Hematopoietic multipotent progenitor cell treated with erythropoietin and hydrocortisone succinate and interleukin-3 and kit ligand, for 4 days (in vitro differentiated cells): ENCODE results near the gene GPR83.
"Not testable (repeated sequence)": the region's sequence is repeated elsewhere in the genome, so short reads cannot be mapped to it uniquely, and the experiment has no call there.

Experiments used
- DNase-seq: peaks from one replicate; pipeline ENCODE4 v3.0.0-alpha.2; 2015

Gene GPR83

DNA sequence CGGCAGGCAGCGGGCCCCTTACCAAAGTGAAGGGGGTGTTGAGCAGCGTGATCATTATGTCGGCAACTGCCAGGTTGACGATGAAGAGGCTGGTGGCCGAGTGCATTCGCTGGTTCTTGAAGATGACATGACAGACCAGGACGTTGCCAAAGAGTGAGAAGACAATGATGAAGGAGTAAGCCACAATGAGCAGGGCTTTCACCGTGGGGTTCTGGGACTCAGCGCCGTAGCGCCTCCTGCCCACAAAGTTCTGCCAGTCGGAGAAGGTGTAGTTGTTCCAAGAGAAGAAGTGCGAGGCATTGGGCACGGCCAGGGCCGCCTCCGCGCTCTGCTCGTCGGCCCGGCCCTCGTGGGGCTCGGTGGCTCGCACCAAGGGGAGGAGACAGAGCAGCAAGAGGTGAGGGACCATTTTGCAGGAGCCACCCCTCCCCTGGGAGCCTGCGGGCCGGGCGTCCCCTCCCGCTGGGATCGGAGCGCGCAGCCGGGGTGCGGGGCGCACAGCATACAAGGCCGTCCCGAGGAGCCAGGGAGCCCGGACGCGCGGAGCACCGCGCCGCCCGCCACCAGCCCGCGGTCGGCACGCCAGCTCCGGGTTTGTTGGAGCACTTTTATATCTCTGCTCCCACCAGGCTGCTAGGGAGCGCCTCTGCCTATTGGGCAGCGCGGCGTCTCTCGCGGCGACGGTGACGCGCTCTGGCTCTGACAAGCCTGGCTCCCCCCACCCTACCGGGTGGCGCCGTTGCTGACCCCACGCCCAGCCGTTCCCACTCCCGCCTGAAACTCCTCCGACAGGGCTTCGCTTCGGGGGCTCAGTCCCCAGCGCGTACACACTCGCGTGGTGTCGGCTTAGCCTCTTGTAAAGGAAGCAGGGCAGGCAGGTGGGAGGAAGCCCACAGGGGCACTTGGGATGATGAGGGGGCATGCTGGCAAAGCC lies at the start of gene GPR83:
Gene GPR83 (minus strand): TSS at position 581 of the 934 bp plus-strand sequence. CDS start 172 bp downstream, at position 409.
- peak; percentile 58 for DNase-seq

DNA sequence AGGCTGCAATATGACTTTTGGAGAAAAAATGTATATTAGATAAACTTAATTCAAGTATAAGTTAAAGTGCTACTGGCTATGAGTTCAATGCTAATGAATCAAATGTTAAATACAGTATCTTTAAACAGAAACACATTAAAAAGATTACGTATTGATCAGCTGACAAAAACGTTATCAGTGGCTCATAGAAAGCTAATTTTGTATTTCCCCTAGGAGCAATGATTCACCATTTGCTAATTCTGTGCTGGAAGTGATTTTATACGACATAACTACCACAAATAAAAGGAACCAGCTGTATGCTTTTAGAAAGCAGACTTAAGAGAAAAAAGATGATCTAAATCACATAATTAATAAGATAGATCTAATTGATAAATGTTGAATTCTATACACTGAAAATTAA lies 48.8 kb upstream of the GPR83 start:
- no peak for DNase-seq

DNA sequence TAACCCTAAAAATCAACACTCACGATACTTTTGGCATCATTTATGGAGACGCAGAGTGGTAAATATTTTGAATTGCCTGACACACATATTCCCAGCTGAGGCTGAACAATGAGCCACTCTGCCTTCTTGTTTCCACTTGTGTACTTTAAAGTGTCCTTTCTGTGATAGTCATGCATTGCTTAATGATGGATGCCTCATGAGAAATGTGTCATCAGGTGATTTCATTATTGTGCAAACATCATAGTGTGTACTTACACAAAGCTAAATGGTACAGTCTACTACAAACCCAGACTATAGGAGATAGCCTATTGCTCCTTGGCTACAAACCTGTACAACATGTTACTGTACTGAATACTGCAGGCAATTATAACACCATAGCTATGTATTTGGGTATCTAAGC lies 48.2 kb upstream of the GPR83 start:
- no peak for DNase-seq

DNA sequence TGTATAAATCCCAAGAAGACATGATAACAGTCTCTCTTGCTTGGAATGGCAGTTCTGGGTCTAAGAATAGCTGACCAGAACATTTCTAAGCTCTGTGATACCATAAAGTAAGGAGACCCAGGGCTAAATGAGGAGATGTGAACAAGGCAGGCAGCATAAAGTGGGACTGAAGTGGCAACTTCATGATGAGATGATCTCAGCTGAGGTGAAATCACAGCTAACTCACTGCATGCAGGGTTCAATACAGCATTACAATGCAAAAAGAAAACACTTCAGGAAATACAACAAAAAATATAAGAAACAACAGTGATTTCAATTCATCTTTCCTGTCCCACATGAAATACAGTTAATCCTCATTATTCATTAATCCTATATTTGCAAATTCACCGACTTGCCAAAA lies 47.8 kb upstream of the GPR83 start:
- DNase-seq: no peak

DNA sequence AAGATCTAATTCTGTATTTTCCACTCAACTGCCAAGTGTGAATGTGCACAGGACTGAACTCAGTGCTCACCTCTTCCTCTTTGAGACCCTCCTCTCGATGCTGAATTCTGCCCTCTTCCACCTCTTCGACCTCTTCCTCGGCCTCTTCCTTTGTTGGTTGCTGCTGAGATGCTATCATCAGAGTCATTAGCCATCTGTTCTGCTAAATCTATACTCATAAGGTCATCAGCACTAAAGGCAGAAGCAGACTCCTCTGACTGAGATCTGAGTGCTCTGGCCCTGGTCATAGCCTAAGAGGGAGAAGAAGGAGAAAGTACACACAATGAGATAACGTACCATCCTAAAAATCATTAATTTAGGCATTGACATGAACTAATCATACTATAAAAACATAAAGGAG lies 45.9 kb upstream of the GPR83 start:
- DNase-seq: no peak

DNA sequence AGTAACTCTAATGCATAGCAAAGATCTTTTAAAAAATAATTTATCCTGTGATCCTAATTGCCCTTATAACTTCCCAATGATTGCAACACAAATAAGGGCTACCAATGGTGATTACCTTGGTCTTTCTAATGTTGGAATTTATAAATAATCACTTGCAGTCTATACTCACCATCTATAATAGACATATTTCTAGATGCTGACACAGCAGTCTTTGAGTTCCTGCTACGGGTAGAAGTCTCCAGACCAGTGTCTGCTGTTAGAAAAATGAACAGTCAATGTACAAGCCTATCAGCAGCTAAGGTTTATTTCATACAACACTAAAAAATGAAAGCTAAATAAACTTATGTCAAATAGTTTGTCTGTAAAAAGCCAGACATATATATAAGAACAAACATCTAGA lies 44.4 kb upstream of the GPR83 start:
- no peak for DNase-seq

DNA sequence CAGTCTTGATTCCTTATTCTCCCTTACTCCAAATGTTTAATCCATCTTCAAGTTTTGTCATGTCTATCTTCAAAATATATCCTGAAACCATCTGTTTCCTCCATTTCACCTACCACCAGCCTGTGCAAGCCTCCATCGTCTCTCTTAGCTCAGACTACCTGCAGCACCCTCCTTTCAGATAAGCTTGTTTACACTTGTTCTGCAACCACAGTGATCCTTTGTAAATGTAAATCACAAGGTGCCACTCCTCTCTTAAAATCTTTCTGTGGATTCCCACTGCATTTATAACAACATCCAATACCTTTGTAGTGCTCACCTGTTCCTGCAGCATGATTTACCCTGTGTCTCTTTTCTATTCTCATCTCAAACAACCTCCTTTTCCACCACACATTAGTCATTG lies 31.8 kb upstream of the GPR83 start:
- DNase-seq: no peak

DNA sequence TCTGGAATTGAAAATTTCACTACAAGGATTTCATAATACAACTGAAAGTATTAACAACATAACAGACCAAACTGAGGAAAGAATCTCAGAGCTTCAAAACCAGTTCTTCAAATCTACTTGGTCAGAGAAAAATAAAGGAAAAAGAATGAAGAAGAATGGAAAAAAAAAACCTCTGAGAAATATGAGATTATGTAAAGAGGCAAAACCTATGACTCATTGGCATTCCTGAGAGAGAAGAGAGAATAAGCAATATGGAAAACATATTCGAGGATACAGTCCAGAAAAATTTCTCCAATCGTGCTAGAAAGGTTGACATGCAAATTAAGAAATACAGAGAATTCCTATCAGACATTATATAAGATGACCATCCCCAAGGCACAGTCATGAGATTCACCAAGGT lies 23.4 kb upstream of the GPR83 start:
- no peak for DNase-seq

DNA sequence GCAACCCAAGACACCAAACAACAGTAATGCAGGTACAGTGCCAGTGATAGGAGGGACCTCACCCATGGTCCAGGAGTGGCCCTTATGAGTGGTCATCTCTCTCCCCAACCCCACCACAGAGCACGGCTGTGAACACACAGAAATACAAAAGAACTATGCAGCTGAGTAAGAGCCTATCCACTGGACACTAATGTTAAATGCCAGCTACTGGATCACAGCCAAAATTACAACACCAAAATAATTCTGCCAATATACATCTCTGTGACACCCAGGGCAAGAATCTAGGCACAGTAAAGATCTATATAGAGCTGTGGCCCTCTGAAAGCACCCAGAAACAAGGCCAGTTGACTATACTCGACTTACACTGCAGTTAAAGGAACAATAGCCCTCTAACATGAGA lies 22.8 kb upstream of the GPR83 start:
- no peak for DNase-seq

DNA sequence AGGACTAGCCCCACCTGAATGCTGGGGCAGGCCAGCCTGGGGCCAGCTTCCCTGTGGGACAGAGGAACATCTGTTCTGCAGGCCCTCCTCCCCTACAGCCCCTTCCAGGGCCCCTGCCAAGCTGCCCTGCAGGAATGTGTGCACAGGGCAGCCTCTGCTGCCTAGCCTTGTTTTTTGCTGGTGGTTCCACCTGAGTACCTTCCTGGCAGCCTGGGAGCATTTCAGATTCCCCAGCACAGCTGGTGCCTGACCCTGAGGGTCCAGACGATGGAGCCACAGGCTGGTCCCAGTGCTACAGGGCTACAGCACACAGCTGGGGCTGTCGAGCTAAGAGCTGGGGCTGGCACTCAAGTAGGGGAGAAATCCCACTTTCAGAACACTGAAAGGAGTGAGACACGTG lies 22.3 kb upstream of the GPR83 start:
- DNase-seq: no peak

DNA sequence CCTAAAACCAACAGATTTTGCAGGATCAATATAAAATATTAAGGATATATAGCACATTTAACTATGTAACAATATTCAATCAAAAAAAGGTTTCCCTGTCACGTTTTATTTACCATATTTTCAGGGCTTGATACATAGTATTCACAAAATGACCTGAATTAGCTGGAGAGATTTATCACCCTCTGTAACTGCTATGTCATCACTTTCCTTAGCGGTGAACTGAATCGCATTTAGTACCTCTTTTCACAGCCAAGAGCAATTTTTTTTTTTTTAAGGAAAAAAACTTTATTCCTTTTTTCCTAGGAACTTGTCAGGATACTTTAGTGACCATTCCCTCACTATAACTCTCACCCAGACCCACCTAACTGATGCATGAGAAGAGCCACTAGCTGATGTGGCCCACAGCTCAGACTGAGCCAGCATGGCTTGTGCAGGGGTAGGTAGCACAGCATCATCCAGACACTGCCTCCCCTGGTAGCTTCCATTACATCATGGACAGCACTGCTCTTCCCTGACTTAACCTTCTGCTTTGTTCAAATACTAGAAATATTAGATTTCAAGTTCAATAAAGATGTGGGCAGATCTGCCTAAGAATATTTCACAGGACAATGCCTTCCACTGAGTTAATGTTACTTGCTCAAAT lies 17.0 kb upstream of the GPR83 start:
- DNase-seq: no peak

DNA sequence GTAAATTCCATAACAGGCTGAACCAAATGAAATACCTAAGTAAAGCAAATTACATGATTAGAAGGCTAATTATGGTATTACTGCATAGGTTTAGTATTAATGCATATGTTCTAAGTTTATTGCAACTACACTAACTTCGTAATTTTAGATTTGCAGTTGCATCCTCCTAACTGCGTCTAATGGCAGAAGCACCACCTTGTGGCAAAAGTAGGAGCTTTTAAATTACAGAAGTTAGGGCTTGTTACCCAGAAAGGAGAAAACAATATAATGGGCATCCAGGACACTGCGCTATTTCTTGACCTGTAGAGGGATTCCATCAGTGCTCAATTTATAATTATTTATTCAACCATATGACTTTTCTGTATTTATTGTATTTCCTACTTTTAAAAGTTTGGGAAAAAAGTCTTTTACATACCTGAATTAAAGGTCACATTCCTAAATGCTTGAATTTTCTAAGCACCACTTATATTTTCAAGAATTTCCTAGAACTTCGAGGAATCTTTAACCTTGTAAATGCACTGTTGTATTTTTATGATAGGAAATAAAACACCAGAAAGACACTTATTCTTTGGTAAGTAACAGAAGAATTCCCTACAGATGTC lies 16.3 kb upstream of the GPR83 start:
- peak; percentile 67 for DNase-seq

DNA sequence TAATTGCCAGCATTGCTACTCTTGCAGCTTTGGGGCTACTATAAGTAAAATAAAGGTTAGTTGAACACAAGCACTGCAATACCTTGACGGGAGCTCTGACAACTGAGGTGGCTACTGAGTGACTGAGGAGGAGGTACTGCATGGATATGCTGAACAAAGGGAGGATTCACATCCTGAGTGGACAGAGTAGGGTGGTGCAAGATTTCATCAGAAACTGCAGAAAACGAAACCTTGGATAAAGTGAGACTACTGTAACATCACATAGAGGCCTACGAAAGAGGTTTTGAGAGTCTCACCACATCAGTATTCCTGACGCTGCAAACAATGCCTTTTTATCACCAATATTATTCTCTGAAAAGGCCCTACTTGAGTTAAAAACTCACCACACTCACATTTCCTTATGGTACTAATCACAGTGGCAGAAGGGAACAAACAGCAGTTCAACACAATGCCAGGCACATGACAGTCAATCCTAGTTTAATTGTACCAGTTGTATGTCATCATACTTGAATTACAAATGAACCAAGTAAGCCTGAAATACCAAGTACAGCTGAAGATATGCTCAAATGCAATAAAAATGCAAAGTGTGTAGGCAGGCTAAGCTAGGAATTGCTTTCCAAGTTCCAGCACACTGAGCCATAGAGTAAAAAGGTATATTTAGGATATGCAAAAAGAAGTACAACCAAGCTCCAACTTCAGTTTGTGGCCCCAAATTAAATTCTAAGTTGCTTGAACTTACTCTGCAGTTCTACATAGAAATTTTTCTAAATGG lies 4.0 kb upstream of the GPR83 start:
- no peak for DNase-seq

DNA sequence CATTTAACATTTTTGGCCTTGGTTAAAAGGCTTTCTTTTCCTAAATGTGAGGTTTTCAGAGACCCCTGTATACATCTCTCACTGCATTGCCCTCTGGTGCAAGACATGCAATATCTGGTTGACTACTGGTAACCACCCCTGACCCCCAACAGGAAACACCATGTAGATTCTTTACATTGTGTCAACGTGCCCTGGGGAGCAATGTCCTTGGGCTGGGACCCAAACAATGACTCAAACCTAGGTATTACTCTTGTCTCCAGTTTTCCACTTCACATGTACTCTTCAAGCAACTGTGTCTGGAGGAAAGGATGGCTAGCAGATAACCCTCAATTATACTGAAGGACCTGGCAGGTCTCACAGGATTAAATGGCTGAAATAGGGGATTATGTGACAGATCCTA lies 1.1 kb upstream of the GPR83 start:
- DNase-seq: no peak

DNA sequence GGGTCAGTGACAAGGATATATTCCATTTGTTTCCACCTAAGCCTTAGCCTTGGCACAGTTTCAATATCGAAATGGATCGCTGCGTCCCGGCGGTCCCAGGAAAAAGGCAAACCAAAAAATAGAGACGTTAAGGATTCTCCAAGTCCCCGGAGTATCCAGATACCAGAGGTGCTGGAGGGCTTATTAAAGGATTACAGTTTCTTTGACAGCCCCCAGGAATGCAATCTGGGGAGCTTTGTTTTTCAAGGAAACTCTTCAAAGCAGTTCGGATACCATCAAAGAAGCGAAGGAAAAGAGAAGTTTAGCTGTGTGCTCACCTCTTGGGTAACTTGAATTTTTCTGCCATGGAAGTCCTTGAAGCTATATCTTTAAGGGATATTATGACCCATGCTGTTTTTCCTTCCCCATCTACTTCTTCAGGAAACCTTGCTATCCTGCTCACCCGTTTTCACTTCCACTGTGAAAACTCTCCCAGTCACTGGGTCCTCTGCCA lies 600 bp upstream of the GPR83 start:
- DNase-seq: no peak

DNA sequence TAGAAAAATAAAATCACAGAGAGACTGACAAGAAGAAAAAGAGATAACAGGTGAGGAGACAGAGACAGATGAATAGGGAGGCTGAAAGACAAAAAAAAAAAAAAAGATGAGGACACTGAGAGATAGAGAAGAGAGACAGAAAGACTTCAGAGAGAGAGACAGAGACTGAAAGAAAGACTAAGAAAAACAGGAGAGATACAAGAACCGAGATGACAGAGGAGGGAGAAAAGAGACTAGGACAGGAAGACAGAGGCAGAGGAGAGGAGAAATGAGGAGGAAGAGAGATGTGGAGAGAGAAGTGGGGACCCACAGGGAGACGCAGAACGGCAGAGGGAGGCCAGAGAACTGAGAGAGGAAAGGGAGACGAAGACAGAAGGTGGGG lies 771 bp downstream of the GPR83 start:
- DNase-seq: no peak

DNA sequence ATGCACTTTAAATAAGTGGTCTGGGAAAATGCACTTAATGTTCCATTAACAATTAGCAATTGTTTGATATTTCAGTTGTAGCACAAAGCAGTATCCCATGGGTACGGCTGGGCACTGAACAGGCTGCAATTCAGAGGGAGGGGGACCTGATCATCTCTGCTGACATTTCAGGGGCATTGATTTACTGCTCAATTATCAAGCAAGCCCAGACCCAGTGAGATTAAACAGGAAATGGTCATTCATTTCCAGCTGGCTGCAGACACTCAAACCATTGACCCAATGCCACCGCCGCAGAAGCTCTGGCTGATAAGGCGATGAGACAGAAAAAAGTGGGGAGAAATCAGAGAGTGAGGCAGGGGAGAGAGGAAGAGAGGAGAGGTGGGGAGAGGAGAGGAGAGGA lies 1.2 kb downstream of the GPR83 start:
- peak; percentile 17 for DNase-seq

DNA sequence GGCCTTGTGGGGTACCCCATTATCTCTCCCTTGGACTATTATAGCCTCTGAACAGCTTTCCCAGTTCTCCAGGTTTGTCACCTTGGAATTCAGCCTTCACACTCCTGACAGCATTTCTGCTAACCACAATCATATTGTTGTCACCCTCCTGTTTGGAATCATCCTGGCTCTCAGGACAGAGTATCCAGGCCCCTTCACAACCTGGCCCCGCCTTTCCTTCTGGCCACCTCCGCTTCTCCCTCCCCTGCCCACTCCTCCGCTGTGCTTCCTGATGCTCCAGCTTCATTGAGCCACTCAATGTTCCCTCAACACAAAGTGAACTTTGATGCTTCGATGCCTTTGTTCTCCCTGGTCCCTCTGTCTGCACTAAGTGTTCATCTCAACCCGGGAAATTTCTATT lies 3.1 kb downstream of the GPR83 start:
- no peak for DNase-seq

DNA sequence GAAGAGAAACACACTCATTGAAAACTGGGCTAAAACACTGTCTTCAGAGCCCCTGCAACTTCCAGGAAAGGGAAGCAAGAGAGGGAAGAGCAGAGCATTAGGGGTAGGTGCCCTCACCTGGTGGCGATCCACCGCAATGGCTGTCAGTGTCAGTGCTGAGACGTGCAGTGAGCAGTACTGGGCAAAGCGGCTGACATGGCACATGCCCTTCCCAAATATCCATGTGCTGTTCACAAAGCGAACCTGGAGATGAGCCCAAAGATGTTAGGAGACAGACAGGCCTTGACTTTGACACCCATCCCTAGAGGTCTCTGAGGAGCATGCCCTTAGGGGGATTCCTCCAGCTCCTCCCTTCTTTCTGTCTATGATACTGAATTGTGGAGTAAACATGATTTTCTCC lies 4.9 kb downstream of the GPR83 start:
- no peak for DNase-seq

DNA sequence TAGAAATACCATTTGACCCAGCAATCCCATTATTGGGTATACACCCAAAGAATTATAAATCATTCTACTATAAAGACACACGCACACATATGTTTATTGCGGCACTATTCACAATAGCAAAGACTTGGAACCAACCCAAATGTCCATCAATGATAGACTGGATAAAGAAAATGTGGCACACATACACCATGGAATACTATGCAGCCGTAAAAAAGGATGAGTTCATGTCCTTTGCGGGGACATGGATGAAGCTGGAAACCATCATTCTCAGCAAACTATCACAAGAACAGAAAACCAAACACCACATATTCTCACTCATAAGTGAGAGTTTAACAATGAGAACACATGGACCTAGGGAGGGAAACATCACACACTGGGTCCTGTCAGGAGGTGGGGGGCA lies 9.3 kb downstream of the GPR83 start:
- not testable (repeated sequence) for DNase-seq

DNA sequence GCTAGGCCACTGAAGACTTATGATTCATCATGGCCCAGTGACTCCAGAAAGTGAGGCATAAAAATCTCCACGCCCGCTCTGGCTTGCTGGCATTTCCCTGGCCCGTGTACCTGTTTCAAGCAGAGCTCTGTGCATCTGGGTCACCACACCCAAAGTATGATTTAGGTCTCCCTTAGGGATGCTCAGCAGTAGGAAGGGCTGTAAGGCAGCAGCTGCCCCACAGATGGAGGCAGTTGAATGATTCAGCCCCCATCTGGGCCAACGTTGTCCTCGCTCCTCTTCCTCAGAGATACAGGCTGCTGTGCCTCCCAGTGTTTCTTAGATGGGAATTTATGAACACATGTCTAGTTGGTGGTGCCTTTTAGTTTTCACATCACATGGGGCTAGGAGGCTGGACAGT lies 21.6 kb downstream of the GPR83 start:
- DNase-seq: no peak

DNA sequence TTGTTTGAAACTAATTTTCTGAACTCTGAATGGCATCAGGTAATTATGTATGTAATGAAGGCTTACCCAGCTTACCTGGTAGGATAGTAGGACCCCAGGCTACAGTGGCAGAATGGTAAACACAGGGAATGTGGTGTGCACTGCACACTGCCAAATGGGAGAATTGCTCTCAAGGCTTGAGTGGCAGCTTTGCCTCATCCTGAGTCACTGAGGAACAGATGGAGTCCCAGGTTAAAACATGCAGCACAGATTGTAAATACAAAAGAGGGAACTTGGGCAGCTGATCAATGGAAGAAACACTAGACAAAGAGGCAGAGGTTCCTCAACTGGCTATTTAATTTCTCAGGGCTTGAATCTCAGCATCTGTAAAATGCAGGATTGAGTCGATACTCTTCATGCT lies 24.4 kb downstream of the GPR83 start:
- DNase-seq: no peak

DNA sequence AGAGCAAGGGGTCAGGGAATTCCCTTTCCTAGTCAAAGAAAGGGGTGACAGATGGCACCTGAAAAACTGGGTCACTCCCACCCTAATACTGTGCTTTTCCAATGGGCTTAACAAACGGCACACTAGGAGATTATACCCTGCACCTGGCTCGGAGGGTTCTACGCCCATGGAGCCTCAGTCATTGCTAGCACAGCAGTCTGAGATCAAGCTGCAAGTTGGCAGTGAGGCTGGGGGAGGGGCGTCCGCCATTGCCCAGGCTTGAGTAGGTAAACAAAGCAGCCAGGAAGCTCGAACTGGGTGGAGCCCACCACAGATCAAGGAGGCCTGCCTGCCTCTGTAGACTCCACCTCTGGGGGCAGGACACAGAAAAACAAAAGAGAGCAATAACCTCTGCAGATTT lies 30.6 kb downstream of the GPR83 start:
- not testable (repeated sequence) for DNase-seq
